ENCODE results near the gene TEX19. TPM values are rescaled to one million over a fixed set of nuclear protein-coding genes. Genes with fewer than 3 reads are reported as not detected.

Gene TEX19
- total and polyA plus RNA-seq, 10 of the 15 experiments (the other 5 are each of a cell fraction or from before 2014, with no cell fraction given), result 0.03 to 0.32 (median 0.13) TPM; not detected in 3

DNA sequence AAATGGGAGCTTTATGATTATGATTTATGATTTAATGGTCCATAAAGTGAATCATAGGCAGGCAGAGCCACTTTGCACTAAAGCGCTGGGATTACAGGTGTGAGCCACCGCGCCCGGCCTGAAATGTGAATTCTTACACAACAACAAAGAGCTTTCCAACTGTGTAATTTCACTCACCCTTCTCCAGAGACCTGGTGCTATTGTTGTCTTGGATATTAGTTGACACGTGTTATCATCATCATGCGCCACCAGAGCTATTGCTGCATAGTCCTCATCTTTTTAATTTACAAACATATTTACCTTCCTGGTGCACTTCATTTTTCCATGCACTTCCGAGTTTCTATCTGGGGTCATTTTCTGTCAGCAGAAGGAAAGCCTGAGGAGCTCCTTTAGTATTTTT, 7.7 kb downstream of the TEX19 start:
- no peaks in the 10 kb centered on the region for H3K27me3 ChIP-seq (replicated peaks in 1 of 2; ENCODE audit: control insufficient read depth in 2 of 2, insufficient read depth in 2 of 2, low read length in 1 of 2)
- no peaks in the 10 kb centered on the region for H4K20me1 ChIP-seq (ENCODE audit: control insufficient read depth, insufficient read depth)
- WGBS (ENCODE audit: insufficient coverage, insufficient replicate concordance, low lambda C conversion rate, missing lambda C conversion rate), result 82% methylated on average over 7 of the region's 7 CpGs
- FAIRE-seq, result no peak
- BruUV-seq (replicated peaks), result no TSS peak
- no peaks in the 10 kb centered on the region for H3K9me3 ChIP-seq (replicated peaks; ENCODE audit: control insufficient read depth, insufficient read depth, low read length)
- SMC1A ChIA-PET (ENCODE audit: uncharacterized antibody, unreplicated experiment), result interaction anchor here (0.7 to 1.0 kb wide), 3 partner anchors 9 to 24 kb away, joined by 3 read pairs; no protein-coding TSS in a partner anchor
- H3K9ac ChIP-seq (ENCODE audit: control insufficient read depth, insufficient read depth, low read length), result no peak overlapping the region
- RAD21 ChIA-PET (ENCODE audit: unreplicated experiment), result interaction anchor here (1.0 kb wide), 1 partner anchor 14 kb away, joined by 3 read pairs; no protein-coding TSS in a partner anchor
- in situ Hi-C loops (cut with MboI), result no loop called here
- H3K4me2 ChIP-seq (ENCODE audit: control insufficient read depth, insufficient read depth), result no peak overlapping the region
- POLR2A ChIA-PET, result no interaction called here
- no peak overlapping the region for H3K4me3 ChIP-seq
- H3K27ac ChIP-seq (ENCODE audit: control insufficient read depth, insufficient read depth), result no peak overlapping the region
- H3K4me1 ChIP-seq (ENCODE audit: control insufficient read depth, insufficient read depth, low read length), result peaks cover 7% of the 10 kb centered on the region
- intact Hi-C loops (cut with micrococcal nuclease; ENCODE audit: unreplicated experiment), result loop anchor here (5.0 kb wide), 1 partner anchor 36 kb away; no protein-coding TSS in a partner anchor
- CTCF ChIA-PET, result interaction anchor here (0.8 to 1.3 kb wide), 5 partner anchors 8 to 47 kb away, joined by 3 to 6 read pairs (median 4); partner anchors contain the start of gene TEX19
- no peaks in the 10 kb centered on the region for H3K36me3 ChIP-seq (ENCODE audit: control insufficient read depth in 2 of 2, insufficient read depth in 2 of 2, low read length in 1 of 2)
- TF ChIP-seq ZNF217 (IDR thresholded peaks at IDR 0.05) (no peak), CEBPB (IDR thresholded peaks at IDR 0.05; ENCODE audit: borderline replicate concordance in 1 of 2, low read depth in 2 of 2, low read length in 2 of 2) (no peak), NFIC (IDR thresholded peaks at IDR 0.05; ENCODE audit: low read depth, low read length) (no peak), ATF7 (IDR thresholded peaks at IDR 0.05; ENCODE audit: low read depth) (no peak), EGR1 (IDR thresholded peaks at IDR 0.05; ENCODE audit: borderline replicate concordance in 1 of 2, low read depth in 2 of 2, low read length in 2 of 2) (no peak), MYC (IDR thresholded peaks at IDR 0.05; ENCODE audit: insufficient read depth, insufficient read length, insufficient replicate concordance, low read length, severe bottlenecking) (no peak)
- TF ChIP-seq, protein P1, sequence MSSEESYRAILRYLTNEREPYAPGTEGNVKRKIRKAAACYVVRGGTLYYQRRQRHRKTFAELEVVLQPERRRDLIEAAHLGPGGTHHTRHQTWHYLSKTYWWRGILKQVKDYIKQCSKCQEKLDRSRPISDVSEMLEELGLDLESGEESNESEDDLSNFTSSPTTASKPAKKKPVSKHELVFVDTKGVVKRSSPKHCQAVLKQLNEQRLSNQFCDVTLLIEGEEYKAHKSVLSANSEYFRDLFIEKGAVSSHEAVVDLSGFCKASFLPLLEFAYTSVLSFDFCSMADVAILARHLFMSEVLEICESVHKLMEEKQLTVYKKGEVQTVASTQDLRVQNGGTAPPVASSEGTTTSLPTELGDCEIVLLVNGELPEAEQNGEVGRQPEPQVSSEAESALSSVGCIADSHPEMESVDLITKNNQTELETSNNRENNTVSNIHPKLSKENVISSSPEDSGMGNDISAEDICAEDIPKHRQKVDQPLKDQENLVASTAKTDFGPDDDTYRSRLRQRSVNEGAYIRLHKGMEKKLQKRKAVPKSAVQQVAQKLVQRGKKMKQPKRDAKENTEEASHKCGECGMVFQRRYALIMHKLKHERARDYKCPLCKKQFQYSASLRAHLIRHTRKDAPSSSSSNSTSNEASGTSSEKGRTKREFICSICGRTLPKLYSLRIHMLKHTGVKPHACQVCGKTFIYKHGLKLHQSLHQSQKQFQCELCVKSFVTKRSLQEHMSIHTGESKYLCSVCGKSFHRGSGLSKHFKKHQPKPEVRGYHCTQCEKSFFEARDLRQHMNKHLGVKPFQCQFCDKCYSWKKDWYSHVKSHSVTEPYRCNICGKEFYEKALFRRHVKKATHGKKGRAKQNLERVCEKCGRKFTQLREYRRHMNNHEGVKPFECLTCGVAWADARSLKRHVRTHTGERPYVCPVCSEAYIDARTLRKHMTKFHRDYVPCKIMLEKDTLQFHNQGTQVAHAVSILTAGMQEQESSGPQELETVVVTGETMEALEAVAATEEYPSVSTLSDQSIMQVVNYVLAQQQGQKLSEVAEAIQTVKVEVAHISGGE (CRISPR knock-in tag; IDR thresholded peaks at IDR 0.05), result no peak
- TF ChIP-seq, protein P2, sequence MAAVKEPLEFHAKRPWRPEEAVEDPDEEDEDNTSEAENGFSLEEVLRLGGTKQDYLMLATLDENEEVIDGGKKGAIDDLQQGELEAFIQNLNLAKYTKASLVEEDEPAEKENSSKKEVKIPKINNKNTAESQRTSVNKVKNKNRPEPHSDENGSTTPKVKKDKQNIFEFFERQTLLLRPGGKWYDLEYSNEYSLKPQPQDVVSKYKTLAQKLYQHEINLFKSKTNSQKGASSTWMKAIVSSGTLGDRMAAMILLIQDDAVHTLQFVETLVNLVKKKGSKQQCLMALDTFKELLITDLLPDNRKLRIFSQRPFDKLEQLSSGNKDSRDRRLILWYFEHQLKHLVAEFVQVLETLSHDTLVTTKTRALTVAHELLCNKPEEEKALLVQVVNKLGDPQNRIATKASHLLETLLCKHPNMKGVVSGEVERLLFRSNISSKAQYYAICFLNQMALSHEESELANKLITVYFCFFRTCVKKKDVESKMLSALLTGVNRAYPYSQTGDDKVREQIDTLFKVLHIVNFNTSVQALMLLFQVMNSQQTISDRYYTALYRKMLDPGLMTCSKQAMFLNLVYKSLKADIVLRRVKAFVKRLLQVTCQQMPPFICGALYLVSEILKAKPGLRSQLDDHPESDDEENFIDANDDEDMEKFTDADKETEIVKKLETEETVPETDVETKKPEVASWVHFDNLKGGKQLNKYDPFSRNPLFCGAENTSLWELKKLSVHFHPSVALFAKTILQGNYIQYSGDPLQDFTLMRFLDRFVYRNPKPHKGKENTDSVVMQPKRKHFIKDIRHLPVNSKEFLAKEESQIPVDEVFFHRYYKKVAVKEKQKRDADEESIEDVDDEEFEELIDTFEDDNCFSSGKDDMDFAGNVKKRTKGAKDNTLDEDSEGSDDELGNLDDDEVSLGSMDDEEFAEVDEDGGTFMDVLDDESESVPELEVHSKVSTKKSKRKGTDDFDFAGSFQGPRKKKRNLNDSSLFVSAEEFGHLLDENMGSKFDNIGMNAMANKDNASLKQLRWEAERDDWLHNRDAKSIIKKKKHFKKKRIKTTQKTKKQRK (IDR thresholded peaks at IDR 0.05; ENCODE audit: low read depth, low read length), result no peak
- no peaks in the 10 kb centered on the region for H3K79me2 ChIP-seq (ENCODE audit: control insufficient read depth, insufficient read depth, low read length)
- no peak for DNase-seq (ENCODE audit: low read depth, low spot score)
- no peak for ATAC-seq
- no peak overlapping the region for H2AFZ ChIP-seq (ENCODE audit: control insufficient read depth, low read depth, low read length)
